ENCODE results near the gene SPSB4. TPM values are rescaled to one million over a fixed set of nuclear protein-coding genes. Genes with fewer than 3 reads are reported as not detected.
"Not testable (repeated sequence)": the region's sequence is repeated elsewhere in the genome, so short reads cannot be mapped to it uniquely, and the experiment has no call there.

SPSB4 gene
- total RNA-seq, 1 donor from 2014 or later, result 1.2 TPM

DNA sequence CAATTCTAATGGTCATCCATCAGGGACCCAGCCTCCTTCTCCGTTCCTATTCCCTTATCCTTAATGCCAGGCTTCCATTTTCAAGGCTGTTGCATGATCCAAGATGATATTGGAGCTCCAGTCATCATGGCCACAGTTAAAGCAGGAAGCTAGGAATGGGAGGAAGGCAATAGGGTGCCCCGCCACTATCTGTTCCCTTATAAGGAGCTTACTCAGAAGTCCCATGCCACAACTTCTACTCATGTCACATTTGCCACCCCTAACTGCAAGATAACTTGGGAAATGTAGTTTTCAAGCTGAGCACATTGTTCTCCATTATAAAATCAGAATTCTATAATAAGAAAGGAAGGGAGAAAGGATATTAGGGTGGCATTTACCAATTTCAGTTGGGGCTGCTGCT lies 38.6 kb upstream of the SPSB4 start:
- intact Hi-C loops (cut with DNase I), result no loop called here
- no peaks in the 10 kb centered on the region for H3K36me3 ChIP-seq
- H3K27me3 ChIP-seq, result no peaks in the 10 kb centered on the region
- H3K27ac ChIP-seq, result no peak overlapping the region
- ATAC-seq (no peak), DNase-seq (no peak)
- no peak overlapping the region for H3K4me3 ChIP-seq
- H3K9me3 ChIP-seq, result no peaks in the 10 kb centered on the region
- TF ChIP-seq, protein P1, sequence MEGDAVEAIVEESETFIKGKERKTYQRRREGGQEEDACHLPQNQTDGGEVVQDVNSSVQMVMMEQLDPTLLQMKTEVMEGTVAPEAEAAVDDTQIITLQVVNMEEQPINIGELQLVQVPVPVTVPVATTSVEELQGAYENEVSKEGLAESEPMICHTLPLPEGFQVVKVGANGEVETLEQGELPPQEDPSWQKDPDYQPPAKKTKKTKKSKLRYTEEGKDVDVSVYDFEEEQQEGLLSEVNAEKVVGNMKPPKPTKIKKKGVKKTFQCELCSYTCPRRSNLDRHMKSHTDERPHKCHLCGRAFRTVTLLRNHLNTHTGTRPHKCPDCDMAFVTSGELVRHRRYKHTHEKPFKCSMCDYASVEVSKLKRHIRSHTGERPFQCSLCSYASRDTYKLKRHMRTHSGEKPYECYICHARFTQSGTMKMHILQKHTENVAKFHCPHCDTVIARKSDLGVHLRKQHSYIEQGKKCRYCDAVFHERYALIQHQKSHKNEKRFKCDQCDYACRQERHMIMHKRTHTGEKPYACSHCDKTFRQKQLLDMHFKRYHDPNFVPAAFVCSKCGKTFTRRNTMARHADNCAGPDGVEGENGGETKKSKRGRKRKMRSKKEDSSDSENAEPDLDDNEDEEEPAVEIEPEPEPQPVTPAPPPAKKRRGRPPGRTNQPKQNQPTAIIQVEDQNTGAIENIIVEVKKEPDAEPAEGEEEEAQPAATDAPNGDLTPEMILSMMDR (IDR thresholded peaks at IDR 0.05), result no peak
- H3K4me1 ChIP-seq, result no peaks in the 10 kb centered on the region

DNA sequence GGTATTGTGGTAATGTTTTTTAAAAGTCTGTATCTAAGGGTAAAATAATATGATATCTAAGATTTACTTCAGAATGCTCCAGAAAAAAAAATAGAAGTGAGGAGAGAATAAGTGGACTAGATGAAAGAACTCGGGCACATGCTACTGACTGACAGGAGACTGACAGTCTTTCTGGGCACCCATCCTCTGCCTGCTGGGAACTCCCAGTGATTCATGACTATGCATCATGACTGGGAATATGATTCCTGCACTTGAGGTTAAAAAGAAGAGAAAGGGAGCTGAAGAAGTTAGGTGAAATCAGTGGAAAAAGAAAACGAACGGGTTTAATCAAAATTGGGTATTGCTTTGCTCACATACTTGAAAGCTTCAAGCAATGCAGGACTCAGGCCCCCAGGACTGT lies 35.7 kb upstream of the SPSB4 start:
- intact Hi-C loops (cut with DNase I), result no loop called here
- ATAC-seq (no peak), DNase-seq (no peak)
- Histone ChIP-seq H3K4me3 (no peak overlapping the region), H3K4me1 (no peaks in the 10 kb centered on the region), H3K36me3 (no peaks in the 10 kb centered on the region), H3K27me3 (no peaks in the 10 kb centered on the region), H3K9me3 (no peaks in the 10 kb centered on the region), H3K27ac (no peak overlapping the region)
- TF ChIP-seq, protein P1 (IDR thresholded peaks at IDR 0.05), result no peak

GRCh38 chr3:141017366-141018322 lies 33.5 kb upstream of the SPSB4 start:
- H3K9me3 ChIP-seq; H3K27me3 ChIP-seq; H3K4me1 ChIP-seq; H3K36me3 ChIP-seq; intact Hi-C loops (cut with DNase I); H3K4me3 ChIP-seq; H3K27ac ChIP-seq; ATAC-seq; DNase-seq: not testable (repeated sequence)

DNA sequence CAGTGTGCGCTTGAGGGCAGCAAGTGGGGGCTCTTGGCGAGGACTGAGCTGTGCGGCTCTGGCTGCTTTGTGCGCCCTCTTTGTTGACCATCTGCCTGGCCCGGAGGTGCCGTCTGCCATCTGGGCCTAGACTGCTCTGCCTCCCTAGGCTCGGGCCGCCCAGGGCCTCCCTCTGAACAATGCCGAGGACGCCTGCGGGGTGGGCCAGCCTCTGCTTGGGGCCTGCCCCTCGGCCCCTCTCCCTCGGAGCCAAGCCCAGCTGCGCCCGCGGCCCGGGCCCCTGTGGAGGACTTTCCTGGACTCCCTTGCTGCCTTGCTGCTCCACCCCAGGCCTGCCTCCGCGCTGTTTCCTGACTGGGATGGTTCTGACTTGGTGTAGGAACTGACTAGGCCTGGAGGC lies 31.9 kb upstream of the SPSB4 start:
- Histone ChIP-seq H3K36me3 (no peaks in the 10 kb centered on the region), H3K27ac (no peak overlapping the region), H3K27me3 (no peaks in the 10 kb centered on the region), H3K4me3 (no peak overlapping the region), H3K9me3 (no peaks in the 10 kb centered on the region), H3K4me1 (no peaks in the 10 kb centered on the region)
- TF ChIP-seq, protein P1 (IDR thresholded peaks at IDR 0.05), result no peak
- ATAC-seq (peak; percentile 39), DNase-seq (no peak)
- intact Hi-C loops (cut with DNase I), result no loop called here

DNA sequence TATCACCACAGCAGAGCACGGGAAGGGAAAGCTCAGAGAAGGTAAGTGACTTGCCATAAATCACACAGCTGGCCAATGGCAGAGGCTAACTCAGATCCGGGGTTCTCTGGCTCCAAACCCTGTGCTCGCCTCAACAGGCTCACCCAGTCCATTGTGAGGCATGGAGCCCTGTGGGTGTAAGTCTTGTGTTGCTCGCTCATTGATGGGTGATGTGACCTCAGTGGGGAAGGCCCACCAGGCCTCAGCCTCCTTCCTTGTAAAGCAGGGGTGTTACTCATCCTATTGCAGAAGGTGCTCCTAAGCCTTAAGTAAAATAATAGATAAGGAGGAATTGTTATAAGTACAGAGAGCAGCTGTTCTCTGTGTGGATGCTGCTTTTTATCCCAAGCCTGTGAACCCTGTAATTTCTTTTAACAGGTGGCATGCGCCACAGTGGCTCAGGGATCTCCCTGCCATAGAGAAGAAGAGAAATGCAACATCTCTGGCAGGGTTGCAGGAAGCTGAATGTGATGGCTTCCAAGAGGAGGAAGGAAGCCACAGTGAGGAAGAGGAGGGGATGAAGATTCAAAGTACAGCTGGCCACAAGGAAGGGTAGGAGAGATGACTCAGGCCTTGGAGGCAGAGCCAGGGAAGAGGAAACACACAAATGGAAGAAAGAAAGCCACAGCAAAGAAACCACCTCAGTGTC lies 30.9 kb upstream of the SPSB4 start:
- Histone ChIP-seq H3K36me3 (no peaks in the 10 kb centered on the region), H3K27ac (no peak overlapping the region), H3K9me3 (no peaks in the 10 kb centered on the region), H3K27me3 (no peaks in the 10 kb centered on the region), H3K4me3 (no peak overlapping the region), H3K4me1 (no peaks in the 10 kb centered on the region)
- DNase-seq, result no peak
- TF ChIP-seq, protein P1 (IDR thresholded peaks at IDR 0.05), result no peak
- intact Hi-C loops (cut with DNase I), result no loop called here
- no peak for ATAC-seq

DNA sequence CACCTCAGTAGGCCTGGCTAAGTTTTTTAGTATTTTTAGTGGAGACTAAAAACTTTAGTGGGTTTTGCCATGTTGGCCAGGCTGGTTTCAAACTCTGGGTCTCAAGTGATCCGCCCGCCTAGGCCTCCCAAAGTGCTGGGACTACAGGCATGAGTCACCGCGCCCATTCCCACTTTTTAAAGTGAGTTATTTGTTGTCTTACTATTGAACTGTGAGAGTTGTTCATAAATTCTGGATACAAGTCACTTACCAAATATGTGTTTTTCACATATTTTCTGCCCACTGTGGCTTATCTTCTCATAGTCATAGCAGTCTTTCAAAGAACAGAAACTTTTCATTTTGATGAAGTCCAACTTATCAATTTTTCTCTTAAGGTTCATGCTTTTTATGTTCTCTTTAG lies 29.9 kb upstream of the SPSB4 start:
- intact Hi-C loops (cut with DNase I), result no loop called here
- Histone ChIP-seq H3K27me3 (no peaks in the 10 kb centered on the region), H3K27ac (no peak overlapping the region), H3K4me1 (no peaks in the 10 kb centered on the region), H3K4me3 (no peak overlapping the region), H3K9me3 (no peaks in the 10 kb centered on the region), H3K36me3 (no peaks in the 10 kb centered on the region)
- TF ChIP-seq, protein P1 (IDR thresholded peaks at IDR 0.05), result no peak
- ATAC-seq, result no peak
- no peak for DNase-seq
